GM21367 (cell line): ENCODE measurements around the gene HEMK1.

Experiments used
- ATAC-seq: cut with Tn5 transposase; IDR thresholded peaks from one replicate; pipeline ENCODE4 v1.9.1; 2021; ENCODE audit not compliant: unreplicated experiment

HEMK1 gene

DNA sequence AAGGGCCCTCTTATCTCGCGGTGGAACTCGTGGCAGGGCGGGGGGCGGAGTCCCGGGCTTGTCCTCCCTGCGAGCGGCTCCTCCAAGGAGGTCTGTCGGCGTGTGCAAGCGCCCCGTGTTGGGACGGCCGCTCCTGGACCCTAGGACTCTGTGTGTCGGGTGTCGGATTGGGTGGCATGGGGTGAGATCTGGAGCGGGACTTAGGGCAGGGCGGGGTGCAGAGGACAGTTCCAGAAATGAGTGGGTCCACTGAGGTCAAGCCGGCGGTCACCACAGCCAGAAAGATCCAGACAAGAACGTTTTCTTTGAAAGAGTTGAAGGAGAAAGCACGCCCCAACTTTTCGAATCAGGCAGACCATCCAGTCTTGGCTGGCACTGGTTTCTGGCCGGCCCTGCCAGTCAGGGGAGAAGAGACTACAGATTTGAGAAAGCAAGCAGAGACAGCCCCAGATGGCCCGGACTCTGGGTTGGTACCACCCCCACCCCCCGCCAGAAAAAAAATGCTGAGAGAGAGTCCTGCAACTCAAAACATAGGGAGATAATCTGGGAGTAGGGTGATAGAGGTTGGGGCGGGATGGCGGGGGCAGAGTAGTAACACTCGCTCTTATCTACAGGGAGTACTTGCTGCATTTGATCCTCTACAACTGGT is 43.0 kb downstream of the HEMK1 start:
- no peak for ATAC-seq

DNA sequence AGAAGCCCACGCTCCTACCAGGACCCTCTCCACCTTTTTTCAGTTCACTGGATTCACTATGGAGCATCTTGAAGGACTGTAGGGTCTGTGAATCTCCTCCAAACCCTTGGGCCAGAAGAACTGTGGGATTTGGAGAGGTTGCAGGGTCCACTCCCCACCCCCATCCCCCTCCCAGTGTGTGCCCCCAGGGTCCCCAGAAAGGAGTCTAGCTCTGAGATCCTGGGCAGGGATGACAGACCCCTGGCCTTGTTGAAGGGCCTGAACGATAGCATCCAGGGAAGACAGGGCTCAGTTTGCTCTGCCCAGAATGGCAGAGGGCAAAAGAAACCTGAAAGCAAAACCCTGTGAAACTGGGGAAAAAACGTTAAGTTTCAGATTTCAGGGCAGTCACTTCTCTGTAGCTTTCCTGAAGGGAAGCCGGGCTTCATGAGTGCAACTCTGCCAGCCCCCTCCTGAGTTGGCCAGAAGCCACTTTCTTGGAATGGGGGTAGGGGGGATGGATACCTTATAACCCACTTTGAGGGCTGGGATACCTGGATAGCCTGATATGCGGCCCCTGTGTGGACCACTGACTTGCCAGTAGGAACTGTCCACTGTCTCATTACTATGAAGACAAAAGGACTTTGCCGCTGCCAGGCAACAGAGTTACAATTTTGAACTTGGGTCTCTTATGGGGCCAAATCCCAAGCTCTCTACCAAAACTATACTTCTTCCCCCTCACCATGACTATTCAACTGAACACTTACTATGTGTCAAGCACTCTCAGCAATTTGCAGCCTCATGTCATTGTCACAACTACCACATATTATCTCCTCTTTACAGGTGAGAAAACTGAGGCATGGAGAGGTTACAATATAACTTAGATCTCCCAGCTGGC is 43.9 kb downstream of the HEMK1 start:
- no peak for ATAC-seq

DNA sequence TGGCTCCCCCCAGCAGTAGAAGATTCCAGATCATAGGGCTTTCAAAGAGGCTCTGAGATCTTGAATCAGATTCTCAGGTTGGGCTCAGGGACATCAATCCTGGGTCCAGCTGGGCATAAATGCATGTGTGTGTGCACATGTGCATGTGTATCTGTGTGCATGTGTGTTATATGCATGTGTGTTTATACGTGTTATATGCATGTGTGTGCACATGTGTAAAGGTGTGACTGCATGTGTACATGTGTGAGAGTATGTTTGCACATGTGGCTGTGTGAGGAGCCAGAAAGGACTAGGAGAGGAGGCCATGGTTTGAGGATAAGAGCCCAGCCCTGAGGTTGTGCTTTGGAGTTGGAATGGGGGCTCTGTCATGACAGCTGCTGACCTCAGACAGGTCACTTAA is 45.9 kb downstream of the HEMK1 start:
- no peak for ATAC-seq

DNA sequence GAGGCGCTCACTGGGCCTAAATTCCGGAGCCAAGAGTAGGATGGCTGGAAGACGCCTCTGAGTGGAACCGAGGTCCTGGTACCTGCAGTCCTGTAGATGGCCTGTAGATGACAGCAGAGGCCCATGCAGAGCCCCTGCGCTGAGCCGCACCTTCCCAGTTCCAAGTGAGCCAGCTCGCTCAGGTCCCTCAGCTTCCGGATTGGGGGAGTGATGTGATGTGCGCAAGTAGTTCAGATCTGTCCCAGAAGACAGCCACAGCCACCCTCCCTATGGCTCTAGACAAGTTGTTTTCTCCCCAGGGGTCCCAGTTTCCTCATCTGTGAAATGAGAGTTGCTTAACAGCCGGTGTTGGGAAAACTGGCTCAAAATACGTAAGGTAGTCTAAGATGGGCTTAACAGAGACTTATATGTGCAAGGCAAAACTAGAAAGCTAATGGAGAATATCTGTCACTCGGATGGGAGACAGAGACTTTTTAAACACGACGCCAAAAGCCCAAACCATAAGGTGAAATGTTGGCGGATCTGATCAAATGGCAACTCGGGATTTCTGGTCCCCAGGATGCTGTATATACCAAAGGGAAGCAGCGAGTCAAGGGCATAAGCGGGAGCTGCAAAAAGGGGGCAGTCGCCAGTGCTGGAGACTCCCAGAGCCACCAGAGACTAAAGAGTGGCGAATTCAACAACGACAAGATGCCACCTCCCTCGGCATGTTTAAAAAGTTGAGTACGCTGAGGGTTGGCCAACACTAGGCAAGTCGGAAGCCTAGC is 46.9 kb downstream of the HEMK1 start:
- ATAC-seq: peak; percentile 27

DNA sequence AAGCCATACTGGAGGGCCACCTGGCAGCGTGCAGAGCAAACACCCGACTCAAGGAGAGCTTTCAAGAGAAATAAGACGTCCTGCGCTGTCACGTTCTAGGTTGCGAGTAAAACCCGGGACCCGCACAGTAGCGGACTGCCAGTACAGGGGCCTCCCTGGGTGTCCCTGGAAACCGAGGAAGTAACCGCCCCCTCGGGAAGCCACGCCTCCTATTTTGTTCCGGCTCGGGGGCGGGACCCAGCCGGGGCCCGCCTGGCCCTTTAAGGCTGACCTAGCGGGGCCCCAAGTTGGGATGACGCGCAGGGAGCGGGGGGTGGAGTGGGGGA is 47.4 kb downstream of the HEMK1 start:
- peak; percentile 61 for ATAC-seq

DNA sequence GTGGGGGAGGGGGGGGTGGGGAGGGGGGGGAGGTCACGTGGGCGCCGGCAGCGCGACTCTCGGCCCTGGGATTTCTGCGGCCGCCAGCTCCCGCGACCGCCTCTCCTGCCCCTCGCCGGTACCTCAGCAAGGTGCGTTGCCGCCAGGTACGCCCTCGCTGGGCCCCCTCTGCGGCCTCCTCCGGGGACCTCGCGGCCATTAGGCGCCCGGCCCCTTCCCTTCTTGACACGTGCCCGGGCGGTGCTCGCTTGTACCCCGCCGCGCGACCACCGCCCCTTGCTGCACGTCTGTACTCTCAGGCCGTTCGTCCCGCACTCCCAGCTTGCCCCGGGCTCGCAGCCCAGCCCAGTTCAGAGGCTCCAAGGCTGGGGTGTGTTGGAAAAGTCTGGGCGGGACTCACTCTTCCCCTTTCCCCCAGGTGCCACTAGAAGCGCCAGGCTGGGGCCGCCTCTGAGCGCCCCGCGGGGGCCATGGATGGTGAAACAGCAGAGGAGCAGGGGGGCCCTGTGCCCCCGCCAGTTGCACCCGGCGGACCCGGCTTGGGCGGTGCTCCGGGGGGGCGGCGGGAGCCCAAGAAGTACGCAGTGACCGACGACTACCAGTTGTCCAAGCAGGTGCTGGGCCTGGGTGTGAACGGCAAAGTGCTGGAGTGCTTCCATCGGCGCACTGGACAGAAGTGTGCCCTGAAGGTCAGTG is 47.9 kb downstream of the HEMK1 start, which contains the start of gene MAPKAPK3:
MAPKAPK3 (plus strand) TSS at position 56 of the 696 bp plus-strand sequence; CDS start at position 471, 415 bp downstream.
- ATAC-seq: no peak

DNA sequence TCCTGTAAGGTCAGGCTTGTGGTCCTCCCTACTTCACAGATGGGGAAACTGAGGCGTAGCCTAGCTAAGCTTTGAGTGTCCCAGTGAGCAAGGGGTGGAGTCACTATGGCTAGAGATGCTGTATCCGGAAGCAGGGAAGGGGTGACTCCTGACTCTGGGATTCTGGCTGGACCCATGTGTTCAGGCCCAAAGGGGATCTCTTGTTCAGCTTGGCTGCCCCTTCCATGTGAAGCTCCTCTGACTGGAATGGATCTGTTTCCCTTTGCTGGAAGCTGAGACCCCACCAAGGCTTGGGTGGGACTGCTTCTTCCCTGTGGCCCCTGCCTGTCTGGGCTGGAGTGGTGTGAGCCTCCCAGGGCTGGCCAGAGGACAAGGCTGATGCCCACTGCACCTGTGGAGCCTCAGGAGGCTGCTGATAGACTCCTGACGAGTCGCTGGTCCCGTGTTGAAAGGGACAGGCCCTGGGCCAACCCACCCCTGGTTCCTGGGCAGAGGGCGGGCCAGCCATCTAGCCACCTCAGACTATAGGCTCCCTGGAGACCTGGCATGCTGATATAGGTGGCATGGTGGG is 48.7 kb downstream of the HEMK1 start:
- no peak for ATAC-seq

DNA sequence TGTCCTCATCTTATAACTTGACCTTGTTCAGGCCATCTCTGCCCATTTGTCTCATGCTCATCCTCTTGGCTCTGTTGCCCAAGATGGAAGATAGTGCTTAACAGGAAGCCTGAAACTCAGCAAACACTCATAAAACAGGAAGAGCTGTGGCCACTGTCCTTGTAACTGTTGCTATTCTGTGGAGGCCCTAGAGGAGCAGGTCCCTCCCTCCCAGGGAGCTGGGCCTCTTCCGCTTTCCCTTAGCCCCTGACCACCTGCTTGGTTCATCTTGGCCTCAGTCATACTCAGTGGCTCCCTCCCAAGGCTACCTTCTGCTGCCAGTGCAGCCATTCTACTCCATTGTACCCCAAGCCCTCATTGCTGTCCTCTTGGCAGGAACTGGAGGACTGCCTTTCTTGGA is 51.1 kb downstream of the HEMK1 start:
- no peak for ATAC-seq

DNA sequence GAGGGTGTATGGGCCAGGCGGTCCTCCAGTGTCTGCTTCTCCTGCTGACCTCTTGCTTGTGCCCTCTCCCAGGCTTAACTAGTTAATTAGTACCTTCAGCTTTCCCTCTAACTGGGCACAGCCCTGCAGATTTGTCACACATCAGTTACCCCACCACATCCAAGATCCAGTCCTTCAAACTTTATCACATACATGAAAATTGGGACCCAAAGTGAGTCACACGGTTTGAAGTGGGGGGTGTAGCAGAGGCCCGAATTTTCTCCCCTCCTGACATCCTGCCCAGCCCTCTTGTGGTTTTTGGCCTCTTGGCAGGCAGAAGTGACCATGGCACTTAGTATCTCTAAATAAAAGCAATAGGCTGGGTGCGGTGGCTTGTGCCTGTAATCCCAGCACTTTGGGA is 51.5 kb downstream of the HEMK1 start:
- no peak for ATAC-seq

DNA sequence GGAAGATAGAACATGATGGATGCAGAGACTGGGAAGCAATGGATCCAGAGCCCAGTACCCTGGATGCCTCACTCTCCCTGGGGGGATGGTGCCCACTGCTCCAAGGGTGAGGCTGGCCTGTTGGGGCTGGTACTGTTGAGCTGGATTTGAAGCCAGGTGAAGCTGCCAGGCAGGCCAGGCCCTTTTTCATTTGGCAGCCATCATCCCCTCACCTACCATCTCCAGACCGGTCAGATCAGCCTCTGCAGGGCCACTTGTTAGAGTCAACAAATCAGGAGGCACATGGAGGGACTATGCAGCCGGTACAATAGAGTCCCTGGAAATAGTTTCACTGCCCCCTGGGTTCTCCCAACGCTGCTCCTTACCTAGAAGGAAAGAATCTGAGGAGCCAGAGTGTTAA is 53.6 kb downstream of the HEMK1 start:
- ATAC-seq: no peak

DNA sequence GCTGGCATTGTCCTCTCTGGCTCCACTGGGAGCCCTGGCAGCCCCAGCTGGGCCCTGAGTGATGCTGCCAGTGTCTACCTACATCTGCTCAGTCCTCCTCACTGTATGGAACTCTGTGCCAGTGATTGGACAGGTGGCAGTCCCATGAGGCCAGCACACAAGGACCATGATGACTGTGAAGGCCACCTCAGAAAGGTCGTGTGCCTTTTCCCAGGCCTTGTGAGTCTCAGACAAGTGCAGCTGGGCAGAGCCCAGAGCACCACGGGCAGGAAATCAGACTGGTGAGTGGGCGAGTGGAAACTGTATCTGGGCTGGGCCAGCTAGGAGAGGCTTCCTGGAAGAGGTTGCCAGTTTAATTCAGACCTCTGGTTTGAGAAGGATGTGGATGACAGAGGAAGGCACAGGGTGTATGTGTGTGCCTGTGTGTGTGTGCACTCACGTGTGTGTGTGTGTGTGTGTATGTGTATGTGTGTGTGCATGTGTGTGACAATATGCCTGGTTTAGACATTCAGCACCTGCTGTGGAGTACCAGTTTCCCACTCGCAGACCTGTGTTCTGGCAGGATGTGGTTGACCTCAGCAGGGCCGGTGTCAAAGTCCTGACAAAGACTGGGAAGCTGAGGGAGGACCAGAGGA is 54.6 kb downstream of the HEMK1 start:
- ATAC-seq: no peak

DNA sequence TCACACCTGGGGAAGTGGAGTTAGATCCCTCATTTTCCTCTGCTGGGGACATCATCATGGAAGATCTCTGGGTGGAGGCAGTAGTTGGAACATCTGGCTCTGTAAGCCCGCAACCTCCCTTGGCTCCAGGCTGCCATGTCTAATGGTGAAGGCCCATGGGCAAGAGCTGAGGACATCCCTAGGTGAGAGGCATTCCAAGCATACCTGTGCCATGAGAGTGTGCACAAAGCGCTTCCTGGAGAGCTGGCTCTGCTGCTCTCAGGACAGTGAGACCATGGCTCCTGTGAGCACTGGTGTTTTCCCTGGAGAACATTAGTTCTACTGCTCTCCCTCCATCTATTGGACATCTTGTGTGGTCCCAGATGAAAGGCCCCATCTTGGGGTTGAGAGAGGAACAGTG is 55.3 kb downstream of the HEMK1 start:
- no peak for ATAC-seq

DNA sequence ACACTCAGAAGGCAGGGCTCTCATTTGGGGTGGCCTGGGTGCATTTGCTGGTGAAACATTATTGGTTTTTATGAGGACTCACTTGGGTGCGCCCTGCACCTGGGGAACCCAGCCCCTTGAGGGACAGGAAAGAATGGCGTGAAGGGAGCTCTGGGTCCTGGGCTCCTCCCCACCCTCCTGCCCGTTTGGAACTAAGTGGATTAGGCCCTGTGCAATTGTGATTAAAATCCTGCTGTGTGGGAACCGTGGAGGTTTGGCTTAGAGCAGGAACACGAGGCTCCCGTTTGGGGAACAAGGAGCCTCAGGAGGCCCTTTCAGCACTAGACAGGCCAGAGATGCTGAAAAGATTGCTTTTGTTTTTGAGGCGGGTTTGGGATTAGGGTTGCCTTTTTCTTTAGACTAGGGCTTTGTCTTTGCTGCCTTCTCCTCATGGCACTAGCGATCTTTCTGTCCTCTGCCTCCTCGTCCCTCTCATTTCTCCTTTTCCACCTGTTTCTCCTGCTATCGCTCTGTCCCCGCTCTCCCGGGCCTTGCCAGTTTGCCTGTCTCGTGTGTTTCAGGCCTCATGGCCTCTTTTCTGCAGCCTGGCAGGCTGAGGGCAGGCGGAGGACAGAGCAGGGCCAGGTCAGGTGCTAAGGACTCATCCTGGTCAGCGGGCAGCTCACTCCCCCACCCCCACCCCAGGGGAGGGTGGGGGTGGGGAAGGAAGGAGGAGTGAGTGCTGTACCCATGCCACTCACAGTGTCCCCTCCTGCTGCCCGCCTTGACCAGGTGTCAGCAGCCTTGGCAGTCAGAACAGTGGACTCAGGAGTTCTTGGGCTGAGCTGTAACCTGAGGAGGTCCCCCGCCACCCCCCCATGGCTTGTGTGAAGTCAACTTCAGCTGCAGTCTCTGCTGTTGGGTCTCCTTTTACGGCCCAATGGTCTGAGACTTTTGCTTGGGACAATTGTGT is 56.2 kb downstream of the HEMK1 start:
- ATAC-seq: no peak

DNA sequence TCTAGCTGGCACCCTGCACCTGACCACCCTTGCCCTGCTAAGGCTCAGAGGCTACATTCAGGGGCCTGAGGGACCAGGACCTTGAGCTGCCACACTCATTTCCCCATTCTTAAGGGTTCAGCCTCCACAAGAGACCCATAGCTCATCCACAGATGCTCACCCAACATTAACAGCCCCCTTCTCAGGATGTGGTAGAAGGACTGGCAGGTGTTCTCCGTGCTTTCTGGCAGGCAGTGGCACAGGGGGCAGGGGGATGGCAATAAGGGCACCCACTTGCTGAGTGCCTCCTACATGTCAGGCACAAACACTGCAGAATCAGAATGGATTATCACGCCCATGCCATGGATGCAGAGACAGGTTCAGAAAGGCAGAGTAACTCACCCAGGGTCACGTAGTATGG is 57.1 kb downstream of the HEMK1 start:
- no peak for ATAC-seq

DNA sequence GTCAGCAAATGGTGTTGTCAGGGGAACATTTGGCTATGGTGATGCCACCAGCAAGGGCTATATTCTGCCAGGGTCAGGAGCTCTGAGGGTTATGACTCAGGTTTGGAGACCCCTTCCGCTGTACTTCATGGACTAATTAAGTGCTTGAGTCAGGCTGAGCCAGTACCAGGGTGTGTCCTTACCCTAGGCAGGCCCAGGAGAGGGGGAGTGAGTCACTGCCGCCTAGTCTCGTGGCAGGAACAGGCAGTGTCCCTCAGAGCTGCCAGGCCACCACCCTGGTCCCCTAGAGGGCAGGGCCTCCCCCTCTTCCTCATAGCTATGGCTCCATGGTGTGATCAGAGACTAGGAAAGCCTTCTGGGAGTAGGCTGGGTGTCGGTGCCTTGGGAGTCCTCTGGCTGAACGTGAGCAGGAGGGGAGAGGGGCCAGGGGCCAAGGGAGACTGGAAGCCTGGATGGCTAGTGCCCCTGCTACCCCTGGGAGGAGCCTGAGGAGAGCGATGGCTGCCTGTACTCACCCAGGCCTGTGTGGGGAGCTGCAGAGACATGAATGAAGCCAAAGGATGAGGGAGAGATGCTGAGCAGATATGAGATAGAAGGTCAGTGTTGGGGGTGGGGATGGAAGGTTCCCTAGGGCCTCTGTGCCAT is 58.2 kb downstream of the HEMK1 start:
- ATAC-seq: no peak

DNA sequence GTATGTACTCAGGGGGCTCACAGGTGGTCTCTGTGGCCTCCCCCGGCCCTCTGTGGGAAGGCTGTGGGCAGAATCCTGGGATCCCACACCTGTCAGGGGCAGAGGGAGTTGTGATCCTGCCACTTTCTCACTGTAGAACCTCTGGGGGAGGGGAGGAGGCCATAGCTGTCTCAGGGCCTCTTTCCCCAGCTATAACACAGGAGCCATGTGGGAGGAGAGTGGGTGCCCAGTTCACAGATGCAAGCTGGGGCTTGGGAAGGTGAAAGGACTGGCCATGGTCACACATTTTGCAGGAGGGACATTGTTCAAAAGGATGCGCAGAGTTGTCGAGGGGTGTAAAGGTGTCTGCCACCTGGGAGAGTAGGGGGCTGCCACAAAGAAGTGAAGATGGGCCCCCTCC is 59.3 kb downstream of the HEMK1 start:
- no peak for ATAC-seq

DNA sequence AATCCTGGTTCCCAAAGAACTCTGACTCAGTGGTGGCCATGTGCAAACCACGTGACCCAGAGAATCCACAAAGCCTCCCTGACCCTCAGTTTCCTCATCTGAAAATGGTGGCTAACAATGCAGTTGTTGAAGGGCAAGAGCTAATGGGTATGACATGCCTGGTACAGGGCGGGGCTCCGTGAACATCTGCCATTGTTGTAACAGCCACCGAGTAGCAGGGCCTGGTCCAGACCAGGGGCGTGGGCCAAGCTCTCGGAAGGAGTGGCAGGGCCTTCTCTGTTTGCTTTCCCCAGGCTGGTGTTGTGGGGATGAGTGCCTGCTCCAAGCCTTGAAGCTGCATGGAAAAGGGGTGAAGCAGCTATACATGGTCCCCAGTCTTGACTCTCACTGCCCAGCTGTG is 61.1 kb downstream of the HEMK1 start:
- ATAC-seq: no peak

DNA sequence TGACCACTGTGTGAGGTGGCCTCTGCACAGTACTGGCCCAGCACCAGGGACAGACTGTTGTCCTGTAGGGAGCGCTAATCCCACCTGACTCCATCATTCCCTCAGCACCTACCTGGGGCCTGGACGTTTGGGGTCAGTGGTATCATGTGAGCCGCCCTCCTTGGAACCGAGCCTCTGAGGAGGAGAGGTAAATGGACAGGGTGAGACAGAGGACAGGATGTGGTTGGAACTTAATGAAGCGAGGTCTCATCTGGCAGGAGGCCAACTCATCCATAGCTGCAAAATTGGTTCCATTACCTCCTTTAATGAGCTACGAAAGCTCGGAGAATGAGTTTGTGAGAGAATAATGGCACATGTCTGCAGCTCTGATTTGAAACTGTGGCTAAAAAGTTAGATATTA is 61.6 kb downstream of the HEMK1 start:
- no peak for ATAC-seq

DNA sequence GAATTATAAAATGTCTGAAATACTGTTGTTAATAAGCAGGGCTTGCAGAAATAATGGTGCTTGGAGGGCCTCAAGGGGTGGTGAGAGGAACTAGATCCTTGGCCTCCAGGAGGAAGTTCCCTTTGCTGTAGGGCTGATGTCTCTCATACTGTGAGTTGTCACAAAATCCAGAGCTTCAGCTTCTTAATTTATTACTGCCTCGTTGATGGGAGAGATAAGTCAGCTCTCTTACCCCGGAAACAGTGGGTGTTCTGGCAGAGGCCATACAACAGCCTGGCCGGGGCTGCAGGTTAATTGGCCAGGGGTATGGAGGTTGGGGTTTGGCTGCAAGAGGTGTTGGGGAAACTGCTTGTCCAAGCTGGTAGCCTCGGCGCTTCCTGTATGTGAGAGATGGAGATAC is 63.1 kb downstream of the HEMK1 start:
- ATAC-seq: no peak
